Neural cell (in vitro differentiated cells): ENCODE results near the gene SPAG16. TPM values are rescaled to one million over a fixed set of nuclear protein-coding genes. Genes with fewer than 3 reads are reported as not detected.

Source experiments
- H2AFZ ChIP-seq: fragments of 200-600, 300-800 bp; sonication (generic), shearing (Covaris generic); 2 replicates; pipeline ENCODE4 v1.6.0; 2014; ENCODE audit warnings: low read depth, mild to moderate bottlenecking, antibody characterized with exemption, low read length, moderate library complexity
- H3F3A ChIP-seq: fragments of 200-600 bp; shearing (Covaris generic); 2 replicates; pipeline ENCODE4 v1.6.1; 2016; ENCODE audit warnings: mild to moderate bottlenecking, moderate library complexity, mixed read lengths, antibody characterized with exemption, low read length; ENCODE audit not compliant: insufficient read depth, poor library complexity, severe bottlenecking
- H3K27ac ChIP-seq: fragments of 200-600, 300-800 bp; sonication (generic), shearing (Covaris generic); 2 replicates; pipeline ENCODE4 v1.5.1; 2014; ENCODE audit warnings: mild to moderate bottlenecking, low read length, moderate library complexity
- H3K27me3 ChIP-seq: fragments of 300-800, 200-600 bp; sonication (generic), shearing (Covaris generic); 2 replicates; pipeline ENCODE4 v1.6.0; 2014; ENCODE audit warnings: mild to moderate bottlenecking, low read depth, low read length, moderate library complexity; ENCODE audit not compliant: insufficient read depth
- H3K36me3 ChIP-seq: fragments of 300-800, 200-600 bp; sonication (generic), shearing (Covaris generic); 2 replicates; pipeline ENCODE4 v1.5.1; 2014; ENCODE audit warnings: mild to moderate bottlenecking, antibody characterized with exemption, low read length, moderate library complexity; ENCODE audit not compliant: insufficient read depth
- H3K4me2 ChIP-seq: fragments of 300-800, 200-600 bp; sonication (generic), shearing (Covaris generic); 2 replicates; pipeline ENCODE4 v1.6.0; 2014; ENCODE audit warnings: mild to moderate bottlenecking, low read length
- H3K4me3 ChIP-seq: fragments of 300-800, 200-600 bp; sonication (generic), shearing (Covaris generic); 2 replicates; pipeline ENCODE4 v1.5.1; 2014; ENCODE audit warnings: mild to moderate bottlenecking, low read length, moderate library complexity
- H3K79me2 ChIP-seq: fragments of 200-600 bp; shearing (Covaris generic); replicated peaks from 2 replicates; pipeline ENCODE4 v1.6.0; 2014; ENCODE audit warnings: mild to moderate bottlenecking, low read length, moderate library complexity; ENCODE audit not compliant: insufficient read depth
- H3K9ac ChIP-seq: fragments of 300-800, 200-600 bp; sonication (generic), shearing (Covaris generic); 2 replicates; pipeline ENCODE4 v1.6.1; 2016; ENCODE audit warnings: mild to moderate bottlenecking, low read length, mixed read lengths
- H3K9me2 ChIP-seq: fragments of 200-600 bp; shearing (Covaris generic); 2 replicates; pipeline ENCODE4 v1.6.1; 2016; ENCODE audit warnings: mild to moderate bottlenecking, low read length, mixed read lengths; ENCODE audit not compliant: insufficient read depth
- H3K9me3 ChIP-seq: fragments of 200-600, 300-800 bp; sonication (generic), shearing (Covaris generic); 2 replicates; pipeline ENCODE4 v1.6.1; 2016; ENCODE audit warnings: mild to moderate bottlenecking, mixed run types, low read length, moderate library complexity, mixed read lengths
- H4K20me1 ChIP-seq: fragments of 200-600 bp; shearing (Covaris generic); 2 replicates; pipeline ENCODE4 v1.6.1; 2016; ENCODE audit warnings: mild to moderate bottlenecking, mixed run types; ENCODE audit not compliant: insufficient read depth
- CTCF ChIP-seq: fragments of 450-650 bp; IDR thresholded peaks from 2 replicates; pipeline ENCODE4 v1.5.1; 2014; ENCODE audit warnings: antibody characterized with exemption, mild to moderate bottlenecking, moderate library complexity; ENCODE audit not compliant: poor library complexity, severe bottlenecking
- EP300 ChIP-seq: fragments of 450-650 bp; conservative IDR thresholded peaks from 2 replicates; pipeline ENCODE4 v1.6.1; 2014; ENCODE audit warnings: antibody characterized with exemption, mild to moderate bottlenecking, moderate library complexity; ENCODE audit not compliant: poor library complexity, severe bottlenecking
- EZH2 ChIP-seq: fragments of 200-600, 300-800 bp; shearing (Covaris generic), sonication (generic); IDR thresholded peaks from 2 replicates; pipeline ENCODE4 v1.6.1; 2014; ENCODE audit warnings: antibody characterized with exemption, low read length, borderline replicate concordance, mild to moderate bottlenecking; ENCODE audit not compliant: insufficient read depth, poor library complexity, severe bottlenecking
- MXI1 ChIP-seq: fragments of 450-650 bp; conservative IDR thresholded peaks from 2 replicates; pipeline ENCODE4 v1.6.1; 2014; ENCODE audit warnings: antibody characterized with exemption, mild to moderate bottlenecking; ENCODE audit not compliant: poor library complexity, severe bottlenecking
- POLR2AphosphoS5 ChIP-seq: IDR thresholded peaks from 2 replicates; pipeline ENCODE4 v1.6.1; 2012
- RAD21 ChIP-seq: fragments of 450-650 bp; conservative IDR thresholded peaks from 2 replicates; pipeline ENCODE4 v1.6.1; 2014; ENCODE audit warnings: antibody characterized with exemption, mild to moderate bottlenecking, moderate library complexity
- REST ChIP-seq: IDR thresholded peaks from 2 replicates; pipeline ENCODE4 v1.6.1; 2012; ENCODE audit warnings: borderline replicate concordance
- SMC3 ChIP-seq: fragments of 450-650 bp; conservative IDR thresholded peaks from 2 replicates; pipeline ENCODE4 v1.6.1; 2014; ENCODE audit warnings: antibody characterized with exemption, mild to moderate bottlenecking, moderate library complexity; ENCODE audit not compliant: poor library complexity
- TAF1 ChIP-seq: IDR thresholded peaks from 2 replicates; pipeline ENCODE4 v1.6.1; 2012; ENCODE audit warnings: low read depth
- polyA plus RNA-seq: library from polyadenylated mRNA; depleted of rRNA; stranded (reverse); fragments of >200 nt; gene quantifications from 2 replicates; pipeline ENCODE4 v1.2.3, GENCODE V29; 2014

Gene SPAG16
- polyA plus RNA-seq, 1 donor from 2014 or later, result 75.4 TPM

- no peaks in the 10 kb centered on the region for H4K20me1 ChIP-seq
- no peaks in the 10 kb centered on the region for H3K9me3 ChIP-seq
- TF ChIP-seq EZH2 (no peak), EP300 (no peak), MXI1 (no peak), RAD21 (no peak), REST (no peak), TAF1 (no peak), POLR2AphosphoS5 (no peak), CTCF (no peak), SMC3 (no peak)
- no peaks in the 10 kb centered on the region for H3K79me2 ChIP-seq
- no peaks in the 10 kb centered on the region for H3K36me3 ChIP-seq
- no peaks in the 10 kb centered on the region for H3F3A ChIP-seq
- no peak overlapping the region for H3K27ac ChIP-seq
- H2AFZ ChIP-seq, result no peak overlapping the region
- no peaks in the 10 kb centered on the region for H3K27me3 ChIP-seq
- H3K4me3 ChIP-seq, result no peak overlapping the region
- no peaks in the 10 kb centered on the region for H3K9me2 ChIP-seq
- H3K4me2 ChIP-seq, result no peak overlapping the region
- no peak overlapping the region for H3K9ac ChIP-seq
These were observed 874.6 kb downstream of the SPAG16 start for GRCh38 chr2:214158851-214159250.

- TF ChIP-seq SMC3 (no peak), MXI1 (no peak), REST (no peak), EZH2 (no peak), RAD21 (no peak), EP300 (no peak), POLR2AphosphoS5 (no peak), CTCF (no peak), TAF1 (no peak)
- no peak overlapping the region for H3K4me2 ChIP-seq
- no peaks in the 10 kb centered on the region for H3K27me3 ChIP-seq
- no peaks in the 10 kb centered on the region for H3K9me3 ChIP-seq
- H3K9ac ChIP-seq, result no peak overlapping the region
- H3K9me2 ChIP-seq, result no peaks in the 10 kb centered on the region
- H3K79me2 ChIP-seq, result no peaks in the 10 kb centered on the region
- H2AFZ ChIP-seq, result no peak overlapping the region
- H3F3A ChIP-seq, result no peaks in the 10 kb centered on the region
- no peaks in the 10 kb centered on the region for H4K20me1 ChIP-seq
- no peak overlapping the region for H3K27ac ChIP-seq
- no peak overlapping the region for H3K4me3 ChIP-seq
- H3K36me3 ChIP-seq, result no peaks in the 10 kb centered on the region
These were observed 885.0 kb downstream of the SPAG16 start for GRCh38 chr2:214169281-214169680.
